Activated CD8-positive, alpha-beta T cell treated with anti-CD3 and anti-CD28 coated beads, Interleukin-2, amount 10 ng/mL, durations not matched to agents 7 days and 5 days (primary cell): ENCODE measurements around the gene BFSP2. TPM values are rescaled to one million over a fixed set of nuclear protein-coding genes. Genes with fewer than 3 reads are reported as not detected.

Source experiments
- ATAC-seq: fragments of 150-1000 bp; cut with Tn5 transposase; one replicate; pipeline ENCODE4 v1.10.0; 2021; ENCODE audit warnings: moderate library complexity
- CTCF ChIA-PET: fragments of 350-600 bp; sonication (Branson Sonifier 250); formaldehyde crosslinking; loops from one replicate; lab custom pipeline; 2021; ENCODE audit warnings: antibody characterized with exemption; lab: Charles Lee
- POLR2A ChIA-PET: fragments of 350-600 bp; sonication (Branson Sonifier 250); formaldehyde crosslinking; loops from one replicate; lab custom pipeline; 2021; ENCODE audit warnings: antibody characterized with exemption; lab: Charles Lee
- DNase-seq: peaks from one replicate; pipeline ENCODE4 v3.0.0-alpha.2; 2020
- H3K27ac Mint-ChIP-seq: one replicate; pipeline ENCODE4 v1.8.0; 2021; ENCODE audit warnings: mild to moderate bottlenecking, mixed read lengths
- H3K27me3 Mint-ChIP-seq: one replicate; pipeline ENCODE4 v1.8.0; 2021; ENCODE audit warnings: low read depth, mixed read lengths
- H3K36me3 Mint-ChIP-seq: one replicate; pipeline ENCODE4 v1.8.0; 2021; ENCODE audit warnings: low read depth, mixed read lengths
- H3K4me1 Mint-ChIP-seq: one replicate; pipeline ENCODE4 v1.8.0; 2021; ENCODE audit warnings: low read depth, mixed read lengths
- H3K4me3 Mint-ChIP-seq: one replicate; pipeline ENCODE4 v1.8.0; 2021; ENCODE audit warnings: mild to moderate bottlenecking, mixed read lengths
- H3K9me3 Mint-ChIP-seq: one replicate; pipeline ENCODE4 v1.8.0; 2022; ENCODE audit warnings: mixed read lengths; ENCODE audit not compliant: insufficient read depth
- total RNA-seq, 2 experiments: library from RNA; stranded (reverse); gene quantifications; one replicate each; pipeline ENCODE4 v1.2.3, GENCODE V29; 2021

BFSP2 gene
- total RNA-seq, 2 experiments from 2014 or later: 0.42 to 0.45 TPM

DNA sequence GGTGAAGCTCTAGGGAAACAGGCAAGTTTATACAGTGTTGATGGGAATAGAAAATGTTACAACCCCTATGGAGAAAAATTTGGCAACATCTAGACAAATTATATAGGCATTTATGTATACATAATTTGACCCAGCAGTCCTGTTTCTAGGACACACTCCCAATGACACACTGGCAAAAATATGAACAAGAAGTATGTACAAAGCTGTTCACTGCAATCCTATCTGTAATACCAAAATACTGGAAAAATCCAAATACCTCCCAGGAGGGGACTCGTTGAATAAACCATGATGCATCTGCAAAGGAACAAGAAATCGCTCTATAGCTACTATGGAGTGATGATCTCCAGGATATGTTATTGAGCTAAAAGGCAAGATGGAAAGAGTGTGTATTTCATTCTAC lies 8.5 kb downstream of the BFSP2 start:
- Mint-ChIP-seq H3K27me3 (peaks cover 8% of the 10 kb centered on the region), H3K4me3 (no peak overlapping the region), H3K27ac (no peak overlapping the region), H3K9me3 (no peaks in the 10 kb centered on the region), H3K4me1 (no peaks in the 10 kb centered on the region), H3K36me3 (no peaks in the 10 kb centered on the region)
- ATAC-seq: no peak
- CTCF ChIA-PET: interaction anchor here (0.7 to 2.0 kb wide), 2 partner anchors 16 to 1055 kb away, joined by 3 to 7 read pairs; no protein-coding TSS in a partner anchor
- POLR2A ChIA-PET: no interaction called here
- DNase-seq: no peak

DNA sequence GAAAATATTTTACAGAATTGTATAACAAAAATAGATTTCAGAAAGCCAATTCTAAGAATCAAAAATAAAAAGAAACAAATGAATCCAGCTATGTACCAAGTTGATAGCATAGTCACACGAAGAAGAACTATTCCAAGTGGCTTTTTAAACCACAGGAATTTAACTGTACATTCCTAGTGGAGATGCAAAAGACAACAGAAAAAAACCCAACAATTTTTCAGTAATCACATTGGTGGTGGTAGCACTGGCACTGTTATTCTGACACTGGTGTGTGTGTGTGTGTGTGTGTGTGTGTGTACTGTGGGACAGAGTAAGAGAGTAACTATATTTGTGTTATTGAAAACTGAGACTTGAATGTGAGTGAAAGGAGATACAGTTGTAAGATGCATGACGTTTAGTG lies 9.1 kb downstream of the BFSP2 start:
- H3K36me3 Mint-ChIP-seq: no peaks in the 10 kb centered on the region
- H3K4me3 Mint-ChIP-seq: no peak overlapping the region
- H3K4me1 Mint-ChIP-seq: no peaks in the 10 kb centered on the region
- no peaks in the 10 kb centered on the region for H3K9me3 Mint-ChIP-seq
- ChIA-PET CTCF (interaction anchor here (2.0 kb wide), 1 partner anchor 15 kb away, joined by 7 read pairs; no protein-coding TSS in a partner anchor), POLR2A (no interaction called here)
- H3K27me3 Mint-ChIP-seq: peaks cover 8% of the 10 kb centered on the region
- no peak for DNase-seq
- no peak overlapping the region for H3K27ac Mint-ChIP-seq
- ATAC-seq: no peak

DNA sequence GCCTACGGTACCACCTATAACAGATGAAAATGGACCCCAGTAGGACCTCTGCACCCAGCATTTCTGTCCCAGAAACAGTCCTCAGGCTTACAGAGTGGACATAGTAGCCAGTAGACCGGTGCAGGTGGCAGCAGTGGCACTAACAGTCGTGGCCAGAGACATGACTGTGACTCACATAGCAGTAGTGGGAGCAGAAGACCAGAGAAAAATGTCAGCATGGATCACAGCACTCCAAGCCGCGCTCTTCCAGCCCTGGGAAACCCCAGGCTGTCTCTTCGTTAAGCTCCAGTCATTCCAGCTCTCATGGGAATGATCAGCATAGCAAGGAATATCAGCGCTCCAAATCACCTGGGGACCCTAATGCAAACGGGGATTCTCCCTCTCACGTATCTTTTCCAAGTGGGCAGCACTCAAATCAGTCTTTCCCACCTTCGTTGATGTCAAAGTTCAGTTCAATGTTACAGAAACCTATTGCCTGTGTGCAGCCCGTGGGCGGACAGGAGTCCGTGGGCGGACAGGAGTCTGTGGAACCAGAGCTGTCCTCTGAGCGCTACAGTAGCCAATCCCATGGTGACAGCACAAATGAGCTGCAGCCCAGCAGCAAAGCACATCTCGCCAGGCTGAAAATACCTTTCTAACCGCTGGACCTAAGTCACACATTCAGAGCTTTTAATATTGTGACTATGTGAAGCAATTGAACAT lies 10.5 kb downstream of the BFSP2 start:
- no peaks in the 10 kb centered on the region for H3K4me1 Mint-ChIP-seq
- POLR2A ChIA-PET: no interaction called here
- no peak for ATAC-seq
- peaks cover 8% of the 10 kb centered on the region for H3K27me3 Mint-ChIP-seq
- H3K36me3 Mint-ChIP-seq: no peaks in the 10 kb centered on the region
- no peak overlapping the region for H3K27ac Mint-ChIP-seq
- no peaks in the 10 kb centered on the region for H3K9me3 Mint-ChIP-seq
- no peak overlapping the region for H3K4me3 Mint-ChIP-seq
- CTCF ChIA-PET: interaction anchor here (0.9 to 1.5 kb wide), 2 partner anchors 14 to 752 kb away, joined by 4 to 5 read pairs; no protein-coding TSS in a partner anchor
- no peak for DNase-seq

DNA sequence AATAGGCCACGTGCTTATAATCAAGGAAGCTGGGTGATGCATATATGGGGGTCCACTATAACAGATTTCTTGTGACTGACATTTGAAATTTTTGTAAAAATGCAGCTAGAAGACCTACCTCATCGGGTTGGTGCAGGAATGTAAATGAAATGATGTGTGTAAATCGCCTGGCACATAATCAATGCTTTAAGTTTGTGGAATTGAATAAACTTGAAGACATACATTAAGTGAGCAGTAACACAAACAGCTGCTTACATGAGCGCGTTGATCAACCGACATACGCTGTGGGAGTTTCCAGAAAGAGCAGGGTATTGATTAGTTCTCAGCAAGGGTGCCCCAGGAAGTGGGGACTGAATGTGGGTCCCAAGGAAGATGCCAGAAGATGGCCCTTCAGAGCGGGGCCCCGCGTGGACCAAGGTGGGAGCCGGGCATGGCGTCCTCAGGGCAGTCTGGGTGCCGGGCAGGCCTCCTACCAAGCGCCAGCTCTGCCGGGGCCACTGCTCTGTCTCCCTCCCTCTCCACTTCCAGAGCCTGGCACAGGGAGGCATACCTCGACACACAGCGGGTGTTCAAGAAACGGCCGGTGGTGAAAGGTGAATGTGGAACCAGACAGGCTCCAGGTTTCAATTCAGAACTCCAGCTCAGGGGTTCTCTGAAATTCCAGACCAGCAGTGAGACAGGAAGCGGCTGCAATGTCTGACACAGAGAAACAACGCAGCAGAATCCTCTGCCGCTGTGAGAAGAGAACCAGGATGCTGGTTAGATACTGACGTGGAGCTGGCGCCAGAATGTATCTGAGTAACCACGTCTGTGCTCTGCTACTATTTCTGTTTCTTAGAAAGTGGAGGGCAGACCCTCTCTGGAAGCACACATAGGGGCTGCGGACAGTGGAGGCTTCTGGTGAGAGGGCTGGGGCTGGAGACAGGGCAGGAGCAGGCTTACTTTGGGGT lies 12.6 kb downstream of the BFSP2 start:
- H3K4me1 Mint-ChIP-seq: no peaks in the 10 kb centered on the region
- DNase-seq: no peak
- no peaks in the 10 kb centered on the region for H3K9me3 Mint-ChIP-seq
- H3K36me3 Mint-ChIP-seq: no peaks in the 10 kb centered on the region
- ChIA-PET POLR2A (interaction anchor here (0.6 kb wide), 1 partner anchor 179 kb away, joined by 3 read pairs; no protein-coding TSS in a partner anchor), CTCF (interaction anchor here (0.9 to 1.2 kb wide), 2 partner anchors 12 kb away, joined by 3 to 4 read pairs; no protein-coding TSS in a partner anchor)
- no peak overlapping the region for H3K27ac Mint-ChIP-seq
- H3K27me3 Mint-ChIP-seq: peaks cover 8% of the 10 kb centered on the region
- H3K4me3 Mint-ChIP-seq: no peak overlapping the region
- ATAC-seq: peak; percentile 30

DNA sequence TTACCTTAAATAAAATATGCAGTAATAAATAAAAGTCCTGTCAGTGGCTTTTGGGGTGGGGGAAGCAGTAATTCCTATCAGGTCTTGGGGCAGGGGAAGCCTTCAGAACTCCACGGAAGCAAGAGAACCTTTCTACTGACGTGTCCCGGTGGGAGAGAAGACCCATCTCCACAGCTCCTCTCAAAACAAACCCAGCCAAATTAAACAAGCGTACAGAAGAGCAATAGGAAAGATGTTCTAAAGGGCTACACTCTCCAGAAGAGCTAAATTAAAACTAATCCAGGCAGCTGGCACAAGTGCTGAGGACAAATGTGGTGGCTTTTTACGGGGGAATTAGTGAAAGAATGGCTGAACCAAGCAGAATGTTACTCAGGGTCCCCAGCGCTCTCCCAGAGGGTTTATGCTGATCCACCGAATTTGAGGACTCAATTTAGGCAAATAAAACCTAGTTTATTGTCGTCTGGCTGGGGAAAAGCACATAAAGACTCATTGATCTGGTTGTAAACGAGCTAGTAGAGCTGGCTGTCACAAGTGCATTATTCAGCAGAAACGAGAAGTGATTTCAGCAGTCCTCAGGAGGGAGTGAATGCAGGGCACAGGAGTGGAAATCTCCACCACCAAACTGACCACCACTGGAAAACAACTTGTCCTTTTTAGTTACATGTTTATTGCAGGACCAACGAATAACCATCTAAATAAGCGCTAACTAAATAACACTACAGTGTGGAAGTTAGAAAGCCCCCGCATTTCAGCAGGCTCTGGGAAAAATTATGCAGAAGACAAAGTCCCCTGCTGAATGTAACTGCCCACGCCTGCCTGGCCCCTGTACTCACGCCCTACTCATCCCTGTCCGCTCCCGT lies 13.5 kb downstream of the BFSP2 start:
- no peak overlapping the region for H3K4me3 Mint-ChIP-seq
- no peaks in the 10 kb centered on the region for H3K36me3 Mint-ChIP-seq
- DNase-seq (no peak), ATAC-seq (peak; percentile 64)
- no peaks in the 10 kb centered on the region for H3K4me1 Mint-ChIP-seq
- POLR2A ChIA-PET: no interaction called here
- peaks cover 5% of the 10 kb centered on the region for H3K27me3 Mint-ChIP-seq
- no peaks in the 10 kb centered on the region for H3K9me3 Mint-ChIP-seq
- no peak overlapping the region for H3K27ac Mint-ChIP-seq
- CTCF ChIA-PET: interaction anchor here (1.2 kb wide), 1 partner anchor 11 kb away, joined by 3 read pairs; no protein-coding TSS in a partner anchor

DNA sequence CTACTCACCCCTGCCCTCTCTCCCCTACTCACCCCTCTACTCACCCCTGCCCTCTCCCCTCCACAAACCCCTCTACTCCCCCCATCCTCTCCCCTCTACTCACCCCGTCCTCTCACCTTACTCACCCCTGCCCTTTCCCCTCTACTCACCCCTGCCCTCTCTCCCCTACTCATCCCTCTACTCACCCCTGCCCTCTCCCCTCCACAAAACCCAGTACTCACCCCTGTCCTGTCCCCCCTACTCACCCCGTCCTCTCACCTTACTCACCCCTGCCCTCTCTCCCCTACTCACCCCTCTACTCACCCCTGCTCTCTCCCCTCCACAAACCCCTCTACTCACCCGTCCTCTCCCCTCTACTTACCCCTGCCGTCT lies 14.2 kb downstream of the BFSP2 start:
- Mint-ChIP-seq H3K4me3 (no peak overlapping the region), H3K4me1 (no peaks in the 10 kb centered on the region), H3K36me3 (no peaks in the 10 kb centered on the region), H3K27me3 (peaks cover 1% of the 10 kb centered on the region), H3K27ac (no peak overlapping the region), H3K9me3 (no peaks in the 10 kb centered on the region)
- CTCF ChIA-PET: interaction anchor here (1.2 kb wide), 1 partner anchor 10 kb away, joined by 3 read pairs; no protein-coding TSS in a partner anchor
- ATAC-seq (no peak), DNase-seq (no peak)
- POLR2A ChIA-PET: no interaction called here

DNA sequence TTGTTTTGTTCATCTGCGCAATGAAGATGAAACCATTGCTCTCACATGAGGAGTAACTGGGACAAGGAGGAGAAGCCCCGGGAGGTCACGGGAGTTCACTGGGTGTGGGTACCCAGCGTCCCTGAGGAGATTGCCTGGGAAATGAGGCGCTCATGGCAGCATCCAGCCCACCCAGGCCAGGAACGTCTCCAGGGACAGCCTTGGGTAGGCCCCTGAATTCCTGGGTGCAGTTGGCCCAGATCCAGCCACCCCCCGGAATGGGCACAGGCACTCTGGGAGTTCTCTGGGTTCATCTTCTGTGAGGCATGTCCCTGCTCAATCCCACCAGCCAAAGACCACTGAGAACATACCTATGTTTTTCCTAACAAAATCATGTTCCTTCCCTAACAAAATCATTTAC lies 18.5 kb downstream of the BFSP2 start:
- ATAC-seq (no peak), DNase-seq (no peak)
- no peak overlapping the region for H3K27ac Mint-ChIP-seq
- H3K4me1 Mint-ChIP-seq: no peaks in the 10 kb centered on the region
- no peak overlapping the region for H3K4me3 Mint-ChIP-seq
- ChIA-PET CTCF (no interaction called here), POLR2A (no interaction called here)
- no peaks in the 10 kb centered on the region for H3K36me3 Mint-ChIP-seq
- H3K9me3 Mint-ChIP-seq: no peaks in the 10 kb centered on the region
- H3K27me3 Mint-ChIP-seq: no peaks in the 10 kb centered on the region

DNA sequence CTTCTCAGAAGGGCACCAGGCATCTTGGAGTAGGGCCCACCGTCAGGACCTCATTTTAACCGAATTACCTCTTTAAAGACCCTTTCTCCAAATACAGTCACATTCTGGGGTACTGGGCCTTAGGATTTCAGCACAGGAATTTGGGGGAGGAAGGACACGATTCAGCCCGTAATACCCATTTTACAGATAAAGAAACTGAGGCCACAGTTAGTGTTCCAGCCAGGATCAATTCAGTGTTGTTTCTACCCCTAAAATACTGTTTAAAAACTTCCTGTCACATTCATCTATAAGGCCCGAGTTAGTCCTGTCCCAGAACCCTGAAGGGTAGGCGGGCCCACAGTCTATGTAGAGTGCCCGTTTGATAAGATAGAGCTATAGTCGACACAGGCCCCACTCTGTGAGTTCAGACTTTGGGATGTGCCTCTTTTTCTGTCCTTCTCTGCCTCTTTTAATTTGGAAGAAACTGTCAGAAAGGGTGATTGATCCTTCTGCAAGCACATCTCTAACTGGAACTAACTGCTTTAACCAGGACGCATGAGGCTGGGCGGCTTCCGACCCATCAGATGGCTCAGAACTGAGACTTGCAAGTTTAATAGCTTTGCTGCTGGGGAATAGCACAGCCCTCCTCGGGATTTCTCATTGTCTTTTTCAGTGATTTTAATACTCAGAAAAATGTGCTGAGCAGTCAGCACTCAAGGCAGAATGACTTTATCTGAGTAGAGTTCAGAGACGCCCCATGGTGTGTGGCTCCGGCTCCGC lies 19.5 kb downstream of the BFSP2 start:
- no peaks in the 10 kb centered on the region for H3K27me3 Mint-ChIP-seq

DNA sequence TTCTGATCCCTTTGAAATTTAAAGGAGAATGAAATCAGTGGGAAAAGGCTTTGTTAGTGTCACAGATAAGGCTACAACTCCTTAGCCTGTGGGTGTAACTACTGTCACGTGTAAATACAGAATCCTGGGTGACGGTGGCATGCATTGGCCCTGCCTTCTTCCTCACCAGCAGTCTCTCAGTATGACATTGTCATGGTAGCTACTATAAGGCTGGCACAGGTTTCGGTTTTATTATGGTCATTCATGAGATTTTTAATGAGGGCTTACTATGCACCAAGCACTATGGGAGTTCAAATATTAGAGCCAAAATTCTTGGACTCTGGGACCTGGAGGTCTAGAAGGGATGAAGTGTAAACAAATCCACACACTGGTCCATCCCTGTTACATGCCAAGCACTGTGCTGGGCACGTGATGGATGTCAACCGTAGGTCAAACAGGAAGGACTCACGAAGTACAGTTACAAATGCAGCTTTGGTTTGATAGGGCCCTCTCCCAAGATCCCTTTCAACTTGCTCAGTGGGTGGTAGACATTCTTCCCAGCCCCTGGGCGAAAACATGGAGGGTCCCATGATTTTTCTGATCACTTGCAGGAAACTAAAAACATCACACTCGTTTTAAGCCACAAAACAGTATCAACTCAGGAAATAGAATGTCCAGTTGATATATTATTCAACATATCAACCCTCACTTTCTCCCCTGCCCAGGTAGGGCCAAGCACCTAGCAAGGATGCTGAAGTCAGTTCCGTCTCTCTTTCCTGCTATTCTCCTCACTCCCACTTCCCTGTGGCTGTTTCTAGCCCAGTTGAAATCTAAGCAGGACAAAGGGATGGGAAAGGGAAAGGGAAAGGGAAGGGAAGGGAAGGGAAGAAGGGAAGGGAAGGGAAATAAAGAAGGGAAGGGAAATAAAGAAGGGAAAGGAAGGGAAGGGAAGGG lies 25.3 kb downstream of the BFSP2 start:
- no peak for DNase-seq
- Mint-ChIP-seq H3K4me3 (no peak overlapping the region), H3K36me3 (no peaks in the 10 kb centered on the region), H3K27ac (no peak overlapping the region), H3K27me3 (no peaks in the 10 kb centered on the region), H3K4me1 (peaks cover 2% of the 10 kb centered on the region), H3K9me3 (no peaks in the 10 kb centered on the region)
- ChIA-PET CTCF (interaction anchor here (1.0 to 3.1 kb wide), 10 partner anchors 8 to 698 kb away, joined by 3 to 38 read pairs (median 6); no protein-coding TSS in a partner anchor), POLR2A (interaction anchor here (1.2 kb wide), 1 partner anchor 149 kb away, joined by 3 read pairs; no protein-coding TSS in a partner anchor)
- ATAC-seq: no peak

More for the DNA sequence above, 19.5 kb downstream of the BFSP2 start:
- POLR2A ChIA-PET: no interaction called here
- CTCF ChIA-PET: no interaction called here
- H3K36me3 Mint-ChIP-seq: no peaks in the 10 kb centered on the region
- no peak for ATAC-seq
- H3K4me3 Mint-ChIP-seq: no peak overlapping the region
- no peak for DNase-seq
- H3K4me1 Mint-ChIP-seq: peaks cover 2% of the 10 kb centered on the region
- H3K27ac Mint-ChIP-seq: no peak overlapping the region
- H3K9me3 Mint-ChIP-seq: no peaks in the 10 kb centered on the region

DNA sequence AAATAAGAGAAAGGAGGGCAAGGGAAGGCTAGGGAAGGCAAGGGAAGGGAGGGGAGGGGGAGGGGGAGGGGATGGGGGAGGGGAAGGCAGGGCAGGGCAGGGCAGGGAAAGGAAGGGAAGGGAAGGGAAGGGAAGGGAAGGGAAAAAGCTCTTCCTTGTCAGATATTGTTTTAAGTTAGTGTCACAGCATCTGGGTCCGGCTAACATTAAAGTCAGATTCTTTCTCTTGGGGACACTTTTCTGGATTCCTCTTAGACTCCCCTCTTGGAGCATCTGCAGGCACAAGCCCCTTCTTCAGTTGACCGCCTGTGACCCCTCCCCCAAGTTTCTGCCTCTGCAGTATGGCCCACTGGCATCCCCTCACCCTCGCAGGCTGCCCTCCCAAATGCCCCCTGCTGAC lies 26.0 kb downstream of the BFSP2 start:
- ChIA-PET POLR2A (interaction anchor here (1.2 kb wide), 1 partner anchor 149 kb away, joined by 3 read pairs; no protein-coding TSS in a partner anchor), CTCF (no interaction called here)
- H3K27ac Mint-ChIP-seq: no peak overlapping the region
- no peaks in the 10 kb centered on the region for H3K9me3 Mint-ChIP-seq
- no peaks in the 10 kb centered on the region for H3K27me3 Mint-ChIP-seq
- DNase-seq (no peak), ATAC-seq (no peak)
- H3K36me3 Mint-ChIP-seq: no peaks in the 10 kb centered on the region
- no peak overlapping the region for H3K4me3 Mint-ChIP-seq
- H3K4me1 Mint-ChIP-seq: peaks cover 2% of the 10 kb centered on the region
